Stimulated activated CD8-positive, alpha-beta memory T cell treated with anti-CD3 and anti-CD28 coated beads, Interleukin-12 subunit alpha, Interleukin-12 subunit beta, amount 100 ng/mL, for 1 hour (primary cell): ENCODE results near the gene XYLB.

Experiments used
- DNase-seq: peaks from one replicate; pipeline ENCODE4 v3.0.0-alpha.2; 2020; ENCODE audit warnings: low read depth

Gene XYLB

GRCh38 chr3:38364721-38365400 is 18.3 kb downstream of the XYLB start:
- no peak for DNase-seq

- DNase-seq = no peak
Measured at GRCh38 chr3:38365469-38366062, 19.0 kb downstream of the XYLB start.

- no peak for DNase-seq
Measured at GRCh38 chr3:38366082-38366481, 19.5 kb downstream of the XYLB start.

GRCh38 chr3:38367779-38368178 is 21.2 kb downstream of the XYLB start:
- DNase-seq = no peak

GRCh38 chr3:38368238-38368637 is 21.7 kb downstream of the XYLB start:
- no peak for DNase-seq

GRCh38 chr3:38369186-38369585 is 22.6 kb downstream of the XYLB start:
- no peak for DNase-seq

GRCh38 chr3:38370149-38370548 is 23.6 kb downstream of the XYLB start:
- DNase-seq = no peak

- no peak for DNase-seq
Measured at GRCh38 chr3:38370861-38371260, 24.3 kb downstream of the XYLB start.

GRCh38 chr3:38371541-38372213 is 25.1 kb downstream of the XYLB start:
- DNase-seq = no peak

GRCh38 chr3:38372214-38372601 is 25.6 kb downstream of the XYLB start:
- DNase-seq = no peak

GRCh38 chr3:38374221-38374620 is 27.6 kb downstream of the XYLB start:
- no peak for DNase-seq

GRCh38 chr3:38375072-38375471 is 28.5 kb downstream of the XYLB start:
- no peak for DNase-seq

GRCh38 chr3:38375488-38376097 is 29.0 kb downstream of the XYLB start:
- DNase-seq = no peak

- DNase-seq = no peak
Measured at GRCh38 chr3:38376098-38376816, 29.7 kb downstream of the XYLB start.

GRCh38 chr3:38379201-38379770 is 32.7 kb downstream of the XYLB start:
- no peak for DNase-seq

GRCh38 chr3:38382506-38383080 is 36.0 kb downstream of the XYLB start:
- no peak for DNase-seq

- DNase-seq = no peak
Measured at GRCh38 chr3:38383156-38383875, 36.7 kb downstream of the XYLB start.

- DNase-seq = no peak
Measured at GRCh38 chr3:38386992-38387750, 40.6 kb downstream of the XYLB start.

- no peak for DNase-seq
Measured at GRCh38 chr3:38387862-38388261, 41.3 kb downstream of the XYLB start.

GRCh38 chr3:38392604-38393163 is 46.1 kb downstream of the XYLB start:
- no peak for DNase-seq
